Tongue (tissue), 2 donors: ENCODE measurements around the gene SLC45A1. TPM values are rescaled to one million over a fixed set of nuclear protein-coding genes. Genes with fewer than 3 reads are reported as not detected.

Experiments
- DNase-seq: peaks from one replicate; pipeline ENCODE4 v3.0.0-alpha.2; 2015
- total RNA-seq: library from RNA; depleted of rRNA; stranded (reverse); fragments of >200 nt; gene quantifications from one replicate; pipeline ENCODE4 v1.2.3, GENCODE V29; 2014

The SLC45A1 gene
- total RNA-seq, 1 donor from 2014 or later = 3.2 TPM

GRCh38 chr1:8311068-8311718 is 6.7 kb upstream of the SLC45A1 start:
- DNase-seq = no peak

GRCh38 chr1:8312235-8313218 is 5.4 kb upstream of the SLC45A1 start:
- no peak for DNase-seq

- DNase-seq = no peak
Measured at GRCh38 chr1:8313231-8313630, 4.7 kb upstream of the SLC45A1 start.

GRCh38 chr1:8314346-8315280 is 3.3 kb upstream of the SLC45A1 start:
- peak; percentile 89 for DNase-seq

- DNase-seq = no peak
Measured at GRCh38 chr1:8315573-8316475, 2.1 kb upstream of the SLC45A1 start.

- DNase-seq = no peak
Measured at GRCh38 chr1:8318436-8318835, 522 bp downstream of the SLC45A1 start.

DNA sequence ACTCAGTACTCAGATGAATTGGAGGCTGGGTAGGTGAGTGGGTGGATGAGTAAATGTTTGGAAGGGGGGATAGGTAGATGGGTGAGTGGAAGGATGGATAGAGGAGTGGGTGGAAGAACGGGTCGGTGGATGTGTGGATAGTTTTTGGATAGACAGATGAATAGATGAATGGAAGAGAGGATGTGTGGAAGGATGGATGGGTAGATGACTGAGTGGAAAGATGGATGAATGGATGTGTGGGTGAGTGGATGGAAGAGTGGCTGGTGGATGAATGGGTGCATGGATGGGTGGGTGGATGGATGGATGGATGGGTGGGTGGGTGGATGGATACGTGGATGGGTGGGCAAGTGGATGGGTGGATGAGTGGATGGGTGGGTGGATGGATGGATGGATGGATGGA is 3.7 kb downstream of the SLC45A1 start:
- DNase-seq = no peak

GRCh38 chr1:8323706-8324105 is 5.8 kb downstream of the SLC45A1 start:
- DNase-seq = no peak

DNA sequence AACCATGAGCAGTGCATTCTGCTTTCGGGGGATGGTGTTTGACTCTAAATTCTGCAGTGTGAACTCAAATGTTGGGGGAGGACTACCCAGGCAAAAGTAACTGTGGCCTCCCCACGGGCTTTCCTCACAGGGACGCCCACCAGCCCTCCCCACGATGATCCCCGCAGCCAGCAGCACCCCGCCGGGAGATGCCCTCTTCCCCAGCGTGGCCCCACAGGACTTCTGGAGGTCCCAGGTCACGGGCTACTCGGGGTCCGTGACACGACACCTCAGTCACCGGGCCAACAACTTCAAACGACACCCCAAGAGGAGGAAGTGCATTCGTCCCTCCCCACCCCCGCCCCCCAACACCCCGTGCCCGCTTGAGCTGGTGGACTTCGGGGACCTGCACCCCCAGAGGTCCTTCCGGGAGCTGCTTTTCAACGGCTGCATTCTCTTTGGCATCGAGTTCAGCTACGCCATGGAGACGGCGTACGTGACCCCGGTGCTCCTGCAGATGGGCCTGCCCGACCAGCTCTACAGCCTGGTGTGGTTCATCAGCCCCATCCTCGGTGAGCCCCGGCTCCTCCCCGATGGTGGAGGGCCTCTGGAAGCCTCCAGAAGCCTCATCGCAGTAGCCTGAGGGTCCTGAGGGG is 6.4 kb downstream of the SLC45A1 start:
- no peak for DNase-seq

- DNase-seq = no peak
Measured at GRCh38 chr1:8325771-8326170, 7.9 kb downstream of the SLC45A1 start.

GRCh38 chr1:8326265-8326664 is 8.4 kb downstream of the SLC45A1 start:
- no peak for DNase-seq

- no peak for DNase-seq
Measured at GRCh38 chr1:8328271-8328670, 10.4 kb downstream of the SLC45A1 start.

DNA sequence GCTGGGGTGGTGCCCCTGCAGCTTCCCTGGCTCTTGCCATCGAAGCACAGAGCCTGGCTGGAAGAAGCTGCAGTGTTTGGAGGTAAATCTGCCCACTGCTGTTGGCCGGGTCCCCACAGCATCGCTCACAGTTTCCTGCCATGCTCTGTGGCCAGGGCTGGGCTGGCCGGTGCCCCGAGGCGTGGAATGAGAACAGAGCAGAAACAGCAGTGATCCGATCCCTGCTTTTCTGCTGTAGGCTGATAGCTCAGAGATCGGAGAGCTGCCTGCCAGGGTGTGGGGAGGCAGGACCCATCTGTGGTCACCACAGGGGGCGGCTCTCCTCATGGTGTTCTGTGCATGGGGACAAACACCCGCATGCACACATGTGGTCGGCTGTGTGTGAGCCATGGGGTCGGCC is 11.5 kb downstream of the SLC45A1 start:
- no peak for DNase-seq

DNA sequence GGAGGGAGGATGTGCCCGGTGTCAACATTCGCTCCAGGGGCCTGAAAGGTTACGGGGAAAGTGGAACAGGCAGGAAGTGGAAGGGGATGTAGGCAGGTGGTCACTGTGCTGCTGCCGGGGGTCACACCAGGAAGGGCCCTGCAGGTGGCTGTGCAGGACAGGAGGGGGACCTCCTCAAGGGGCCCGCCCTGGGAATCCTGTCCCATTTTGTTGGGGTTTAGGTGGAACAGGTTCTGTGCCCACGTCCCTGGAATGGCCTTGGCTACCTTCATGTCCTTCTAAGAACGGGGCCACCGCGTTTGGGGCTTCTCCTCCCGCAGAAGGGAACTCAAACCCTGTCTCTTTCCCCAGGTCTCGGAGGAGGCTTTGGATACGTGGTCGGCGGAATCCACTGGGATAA is 11.9 kb downstream of the SLC45A1 start:
- DNase-seq = no peak

DNA sequence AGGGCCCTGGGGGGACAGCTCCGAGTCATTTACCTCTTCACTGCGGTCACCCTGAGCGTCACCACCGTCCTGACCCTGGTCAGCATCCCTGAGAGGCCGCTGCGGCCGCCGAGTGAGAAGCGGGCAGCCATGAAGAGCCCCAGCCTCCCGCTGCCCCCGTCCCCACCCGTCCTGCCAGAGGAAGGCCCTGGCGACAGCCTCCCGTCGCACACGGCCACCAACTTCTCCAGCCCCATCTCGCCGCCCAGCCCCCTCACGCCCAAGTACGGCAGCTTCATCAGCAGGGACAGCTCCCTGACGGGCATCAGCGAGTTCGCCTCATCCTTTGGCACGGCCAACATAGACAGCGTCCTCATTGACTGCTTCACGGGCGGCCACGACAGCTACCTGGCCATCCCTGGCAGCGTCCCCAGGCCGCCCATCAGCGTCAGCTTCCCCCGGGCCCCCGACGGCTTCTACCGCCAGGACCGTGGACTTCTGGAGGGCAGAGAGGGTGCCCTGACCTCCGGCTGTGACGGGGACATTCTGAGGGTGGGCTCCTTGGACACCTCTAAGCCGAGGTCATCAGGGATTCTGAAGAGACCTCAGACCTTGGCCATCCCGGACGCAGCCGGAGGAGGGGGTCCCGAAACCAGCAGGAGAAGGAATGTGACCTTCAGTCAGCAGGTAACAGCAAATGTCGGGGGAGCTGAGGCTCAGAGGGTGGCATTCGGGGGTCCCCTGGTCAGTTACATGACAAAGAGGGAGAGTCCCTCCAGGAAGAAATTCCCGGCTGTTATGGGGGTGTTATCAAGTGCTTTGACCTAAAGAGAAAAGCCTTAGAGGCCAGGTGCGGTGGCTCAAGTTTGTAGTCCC is 12.6 kb downstream of the SLC45A1 start:
- DNase-seq = no peak

DNA sequence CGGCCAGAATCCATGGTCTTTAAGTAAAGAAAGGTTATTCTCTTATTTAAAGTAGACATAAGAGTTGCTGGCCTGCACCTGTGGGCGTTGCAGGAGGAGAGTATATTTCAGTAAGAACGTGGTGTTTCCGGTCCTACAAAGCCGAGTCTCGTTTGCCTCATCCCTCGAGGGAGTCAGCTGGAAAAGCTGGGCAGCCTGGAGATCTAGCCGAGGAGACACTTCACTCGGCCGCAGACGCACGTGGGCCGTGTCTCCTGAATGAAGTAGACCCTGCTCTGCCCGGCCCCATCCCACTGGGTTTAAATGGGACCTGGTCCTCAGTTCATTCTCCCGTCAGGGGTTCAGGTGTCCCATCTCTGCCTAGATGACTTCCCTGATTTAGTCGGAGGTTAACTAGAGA is 14.9 kb downstream of the SLC45A1 start:
- DNase-seq = no peak

DNA sequence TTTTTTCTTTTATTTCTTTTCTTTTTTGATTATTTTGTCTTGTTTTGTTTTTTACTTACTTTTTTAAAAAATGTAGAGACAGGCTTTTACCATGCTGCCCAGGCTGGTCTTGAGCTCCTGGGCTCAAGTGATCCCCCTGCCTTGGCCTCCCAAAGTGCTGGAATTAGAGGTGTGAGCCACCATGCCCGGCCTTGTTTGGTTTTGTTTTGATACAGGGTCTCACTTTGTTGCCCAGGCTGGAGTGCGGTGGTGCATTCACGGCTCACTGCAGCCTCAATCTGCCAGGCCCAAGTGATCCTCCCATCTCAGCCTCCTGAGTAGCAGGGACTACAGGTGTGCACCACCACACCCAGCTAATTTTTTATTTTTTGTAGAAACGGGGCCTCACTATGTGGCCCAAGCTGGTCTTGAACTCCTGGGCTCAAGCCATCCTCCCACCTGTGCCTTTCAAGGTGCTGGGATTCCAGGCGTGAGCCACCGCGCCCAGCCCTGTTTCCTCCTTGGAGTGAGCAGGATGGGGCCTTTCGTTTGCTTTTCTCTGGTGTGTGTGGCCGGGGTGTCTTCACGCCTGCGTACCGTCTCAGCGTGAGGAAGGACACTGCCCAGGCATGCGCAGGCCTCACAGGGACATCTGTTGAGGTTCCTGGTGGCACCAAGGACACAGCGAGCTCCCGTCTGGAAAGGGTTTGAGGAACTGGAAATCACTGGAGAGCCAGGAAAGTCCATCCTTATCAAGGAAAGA is 15.5 kb downstream of the SLC45A1 start:
- DNase-seq = no peak

- DNase-seq = no peak
Measured at GRCh38 chr1:8334106-8334851, 16.4 kb downstream of the SLC45A1 start.
